Neural cell (in vitro differentiated cells): ENCODE measurements around the gene ZNF697. TPM values are rescaled to one million over a fixed set of nuclear protein-coding genes. Genes with fewer than 3 reads are reported as not detected.

ENCODE experiments used
- H2AFZ ChIP-seq: fragments of 200-600, 300-800 bp; sonication (generic), shearing (Covaris generic); 2 replicates; pipeline ENCODE4 v1.6.0; 2014; ENCODE audit warnings: low read depth, mild to moderate bottlenecking, antibody characterized with exemption, low read length, moderate library complexity
- H3F3A ChIP-seq: fragments of 200-600 bp; shearing (Covaris generic); 2 replicates; pipeline ENCODE4 v1.6.1; 2016; ENCODE audit warnings: mild to moderate bottlenecking, moderate library complexity, mixed read lengths, antibody characterized with exemption, low read length; ENCODE audit not compliant: insufficient read depth, poor library complexity, severe bottlenecking
- H3K27ac ChIP-seq: fragments of 200-600, 300-800 bp; sonication (generic), shearing (Covaris generic); 2 replicates; pipeline ENCODE4 v1.5.1; 2014; ENCODE audit warnings: mild to moderate bottlenecking, low read length, moderate library complexity
- H3K27me3 ChIP-seq: fragments of 300-800, 200-600 bp; sonication (generic), shearing (Covaris generic); 2 replicates; pipeline ENCODE4 v1.6.0; 2014; ENCODE audit warnings: mild to moderate bottlenecking, low read depth, low read length, moderate library complexity; ENCODE audit not compliant: insufficient read depth
- H3K36me3 ChIP-seq: fragments of 300-800, 200-600 bp; sonication (generic), shearing (Covaris generic); 2 replicates; pipeline ENCODE4 v1.5.1; 2014; ENCODE audit warnings: mild to moderate bottlenecking, antibody characterized with exemption, low read length, moderate library complexity; ENCODE audit not compliant: insufficient read depth
- H3K4me2 ChIP-seq: fragments of 300-800, 200-600 bp; sonication (generic), shearing (Covaris generic); 2 replicates; pipeline ENCODE4 v1.6.0; 2014; ENCODE audit warnings: mild to moderate bottlenecking, low read length
- H3K4me3 ChIP-seq: fragments of 300-800, 200-600 bp; sonication (generic), shearing (Covaris generic); 2 replicates; pipeline ENCODE4 v1.5.1; 2014; ENCODE audit warnings: mild to moderate bottlenecking, low read length, moderate library complexity
- H3K79me2 ChIP-seq: fragments of 200-600 bp; shearing (Covaris generic); replicated peaks from 2 replicates; pipeline ENCODE4 v1.6.0; 2014; ENCODE audit warnings: mild to moderate bottlenecking, low read length, moderate library complexity; ENCODE audit not compliant: insufficient read depth
- H3K9ac ChIP-seq: fragments of 300-800, 200-600 bp; sonication (generic), shearing (Covaris generic); 2 replicates; pipeline ENCODE4 v1.6.1; 2016; ENCODE audit warnings: mild to moderate bottlenecking, low read length, mixed read lengths
- H3K9me2 ChIP-seq: fragments of 200-600 bp; shearing (Covaris generic); 2 replicates; pipeline ENCODE4 v1.6.1; 2016; ENCODE audit warnings: mild to moderate bottlenecking, low read length, mixed read lengths; ENCODE audit not compliant: insufficient read depth
- H3K9me3 ChIP-seq: fragments of 200-600, 300-800 bp; sonication (generic), shearing (Covaris generic); 2 replicates; pipeline ENCODE4 v1.6.1; 2016; ENCODE audit warnings: mild to moderate bottlenecking, mixed run types, low read length, moderate library complexity, mixed read lengths
- H4K20me1 ChIP-seq: fragments of 200-600 bp; shearing (Covaris generic); 2 replicates; pipeline ENCODE4 v1.6.1; 2016; ENCODE audit warnings: mild to moderate bottlenecking, mixed run types; ENCODE audit not compliant: insufficient read depth
- CTCF ChIP-seq: fragments of 450-650 bp; IDR thresholded peaks from 2 replicates; pipeline ENCODE4 v1.5.1; 2014; ENCODE audit warnings: antibody characterized with exemption, mild to moderate bottlenecking, moderate library complexity; ENCODE audit not compliant: poor library complexity, severe bottlenecking
- EP300 ChIP-seq: fragments of 450-650 bp; conservative IDR thresholded peaks from 2 replicates; pipeline ENCODE4 v1.6.1; 2014; ENCODE audit warnings: antibody characterized with exemption, mild to moderate bottlenecking, moderate library complexity; ENCODE audit not compliant: poor library complexity, severe bottlenecking
- EZH2 ChIP-seq: fragments of 200-600, 300-800 bp; shearing (Covaris generic), sonication (generic); IDR thresholded peaks from 2 replicates; pipeline ENCODE4 v1.6.1; 2014; ENCODE audit warnings: antibody characterized with exemption, low read length, borderline replicate concordance, mild to moderate bottlenecking; ENCODE audit not compliant: insufficient read depth, poor library complexity, severe bottlenecking
- MXI1 ChIP-seq: fragments of 450-650 bp; conservative IDR thresholded peaks from 2 replicates; pipeline ENCODE4 v1.6.1; 2014; ENCODE audit warnings: antibody characterized with exemption, mild to moderate bottlenecking; ENCODE audit not compliant: poor library complexity, severe bottlenecking
- POLR2AphosphoS5 ChIP-seq: IDR thresholded peaks from 2 replicates; pipeline ENCODE4 v1.6.1; 2012
- RAD21 ChIP-seq: fragments of 450-650 bp; conservative IDR thresholded peaks from 2 replicates; pipeline ENCODE4 v1.6.1; 2014; ENCODE audit warnings: antibody characterized with exemption, mild to moderate bottlenecking, moderate library complexity
- SMC3 ChIP-seq: fragments of 450-650 bp; conservative IDR thresholded peaks from 2 replicates; pipeline ENCODE4 v1.6.1; 2014; ENCODE audit warnings: antibody characterized with exemption, mild to moderate bottlenecking, moderate library complexity; ENCODE audit not compliant: poor library complexity
- TAF1 ChIP-seq: IDR thresholded peaks from 2 replicates; pipeline ENCODE4 v1.6.1; 2012; ENCODE audit warnings: low read depth
- polyA plus RNA-seq: library from polyadenylated mRNA; depleted of rRNA; stranded (reverse); fragments of >200 nt; gene quantifications from 2 replicates; pipeline ENCODE4 v1.2.3, GENCODE V29; 2014
- TF ChIP-seq, protein P1 (sequence below): IDR thresholded peaks from 2 replicates; pipeline ENCODE4 v1.6.1; 2012; ENCODE audit warnings: borderline replicate concordance

Gene ZNF697
- polyA plus RNA-seq, 1 donor from 2014 or later = 61.8 TPM

- H3K79me2 ChIP-seq = no peaks in the 10 kb centered on the region
Observed at GRCh38 chr1:119600976-119601375, 47.1 kb downstream of the ZNF697 start.

DNA sequence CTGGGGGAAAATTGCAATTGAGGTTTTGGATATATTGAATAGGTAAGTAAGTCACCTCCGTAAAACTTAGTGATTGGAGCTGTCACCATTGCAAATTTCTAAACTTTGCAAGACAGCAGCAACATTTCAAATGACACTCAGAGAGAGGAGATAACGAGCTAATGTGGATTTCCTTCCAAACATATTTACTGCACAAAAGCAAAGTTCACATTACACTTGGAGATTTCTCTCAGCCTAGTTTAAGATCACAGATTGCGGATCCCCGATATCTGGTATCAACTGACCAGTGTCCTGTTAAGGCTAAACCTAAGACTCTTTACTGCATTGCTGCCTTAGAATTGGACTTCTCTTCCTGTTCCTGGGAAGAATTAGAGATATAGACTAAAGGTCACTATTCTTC, 47.5 kb downstream of the ZNF697 start:
- Histone ChIP-seq H3K9me2 (no peaks in the 10 kb centered on the region), H3K9ac (no peak overlapping the region), H3K4me3 (no peak overlapping the region), H3K27ac (no peak overlapping the region), H3F3A (no peaks in the 10 kb centered on the region), H3K36me3 (no peaks in the 10 kb centered on the region), H3K27me3 (no peaks in the 10 kb centered on the region), H3K9me3 (no peaks in the 10 kb centered on the region), H3K79me2 (no peaks in the 10 kb centered on the region), H3K4me2 (no peak overlapping the region), H2AFZ (no peak overlapping the region), H4K20me1 (no peaks in the 10 kb centered on the region)
- TF ChIP-seq, protein P1, sequence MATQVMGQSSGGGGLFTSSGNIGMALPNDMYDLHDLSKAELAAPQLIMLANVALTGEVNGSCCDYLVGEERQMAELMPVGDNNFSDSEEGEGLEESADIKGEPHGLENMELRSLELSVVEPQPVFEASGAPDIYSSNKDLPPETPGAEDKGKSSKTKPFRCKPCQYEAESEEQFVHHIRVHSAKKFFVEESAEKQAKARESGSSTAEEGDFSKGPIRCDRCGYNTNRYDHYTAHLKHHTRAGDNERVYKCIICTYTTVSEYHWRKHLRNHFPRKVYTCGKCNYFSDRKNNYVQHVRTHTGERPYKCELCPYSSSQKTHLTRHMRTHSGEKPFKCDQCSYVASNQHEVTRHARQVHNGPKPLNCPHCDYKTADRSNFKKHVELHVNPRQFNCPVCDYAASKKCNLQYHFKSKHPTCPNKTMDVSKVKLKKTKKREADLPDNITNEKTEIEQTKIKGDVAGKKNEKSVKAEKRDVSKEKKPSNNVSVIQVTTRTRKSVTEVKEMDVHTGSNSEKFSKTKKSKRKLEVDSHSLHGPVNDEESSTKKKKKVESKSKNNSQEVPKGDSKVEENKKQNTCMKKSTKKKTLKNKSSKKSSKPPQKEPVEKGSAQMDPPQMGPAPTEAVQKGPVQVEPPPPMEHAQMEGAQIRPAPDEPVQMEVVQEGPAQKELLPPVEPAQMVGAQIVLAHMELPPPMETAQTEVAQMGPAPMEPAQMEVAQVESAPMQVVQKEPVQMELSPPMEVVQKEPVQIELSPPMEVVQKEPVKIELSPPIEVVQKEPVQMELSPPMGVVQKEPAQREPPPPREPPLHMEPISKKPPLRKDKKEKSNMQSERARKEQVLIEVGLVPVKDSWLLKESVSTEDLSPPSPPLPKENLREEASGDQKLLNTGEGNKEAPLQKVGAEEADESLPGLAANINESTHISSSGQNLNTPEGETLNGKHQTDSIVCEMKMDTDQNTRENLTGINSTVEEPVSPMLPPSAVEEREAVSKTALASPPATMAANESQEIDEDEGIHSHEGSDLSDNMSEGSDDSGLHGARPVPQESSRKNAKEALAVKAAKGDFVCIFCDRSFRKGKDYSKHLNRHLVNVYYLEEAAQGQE = no peak
- no peak for TF ChIP-seq RAD21
- no peak for TF ChIP-seq CTCF
- TF ChIP-seq EZH2 = no peak

More at GRCh38 chr1:119600976-119601375, 47.1 kb downstream of the ZNF697 start:
- Histone ChIP-seq H3K36me3 (no peaks in the 10 kb centered on the region), H3K27ac (no peak overlapping the region), H3K27me3 (no peaks in the 10 kb centered on the region), H3K4me3 (no peak overlapping the region), H3K9ac (no peak overlapping the region), H2AFZ (no peak overlapping the region), H4K20me1 (no peaks in the 10 kb centered on the region), H3F3A (no peaks in the 10 kb centered on the region), H3K9me2 (no peaks in the 10 kb centered on the region), H3K4me2 (no peak overlapping the region), H3K9me3 (no peaks in the 10 kb centered on the region)
- TF ChIP-seq RAD21 (no peak), CTCF (no peak), MXI1 (no peak), EZH2 (no peak), SMC3 (no peak), EP300 (no peak), TAF1 (no peak), POLR2AphosphoS5 (no peak)
- TF ChIP-seq, protein P1 = no peak
